ENCODE results near the gene SCUBE2. TPM values are rescaled to one million over a fixed set of nuclear protein-coding genes. Genes with fewer than 3 reads are reported as not detected.

Gene SCUBE2
- total RNA-seq, 3 donors from 2014 or later (not counting 1 experiment from before 2014, with no cell fraction given) = not detected

DNA sequence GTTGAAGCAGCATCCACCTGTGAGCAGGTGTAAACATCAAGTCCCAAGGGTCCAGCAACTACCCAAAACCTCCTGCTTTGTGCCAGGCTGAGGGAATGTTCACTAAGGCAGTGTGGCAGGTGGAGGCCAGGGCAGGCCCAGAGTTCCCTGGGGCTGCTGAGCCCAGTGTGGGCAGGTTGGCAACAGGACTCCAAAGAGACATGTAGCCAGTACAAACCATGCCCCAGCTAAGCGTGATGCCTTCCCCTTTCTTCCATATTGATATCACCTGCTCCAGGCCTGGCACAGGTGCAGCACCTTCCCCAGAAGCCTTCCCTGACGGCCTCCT lies 30.0 kb upstream of the SCUBE2 start:
- TF ChIP-seq, protein P1, sequence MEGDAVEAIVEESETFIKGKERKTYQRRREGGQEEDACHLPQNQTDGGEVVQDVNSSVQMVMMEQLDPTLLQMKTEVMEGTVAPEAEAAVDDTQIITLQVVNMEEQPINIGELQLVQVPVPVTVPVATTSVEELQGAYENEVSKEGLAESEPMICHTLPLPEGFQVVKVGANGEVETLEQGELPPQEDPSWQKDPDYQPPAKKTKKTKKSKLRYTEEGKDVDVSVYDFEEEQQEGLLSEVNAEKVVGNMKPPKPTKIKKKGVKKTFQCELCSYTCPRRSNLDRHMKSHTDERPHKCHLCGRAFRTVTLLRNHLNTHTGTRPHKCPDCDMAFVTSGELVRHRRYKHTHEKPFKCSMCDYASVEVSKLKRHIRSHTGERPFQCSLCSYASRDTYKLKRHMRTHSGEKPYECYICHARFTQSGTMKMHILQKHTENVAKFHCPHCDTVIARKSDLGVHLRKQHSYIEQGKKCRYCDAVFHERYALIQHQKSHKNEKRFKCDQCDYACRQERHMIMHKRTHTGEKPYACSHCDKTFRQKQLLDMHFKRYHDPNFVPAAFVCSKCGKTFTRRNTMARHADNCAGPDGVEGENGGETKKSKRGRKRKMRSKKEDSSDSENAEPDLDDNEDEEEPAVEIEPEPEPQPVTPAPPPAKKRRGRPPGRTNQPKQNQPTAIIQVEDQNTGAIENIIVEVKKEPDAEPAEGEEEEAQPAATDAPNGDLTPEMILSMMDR (IDR thresholded peaks at IDR 0.05) = no peak
- intact Hi-C loops (cut with micrococcal nuclease) = no loop called here
- H3K4me3 ChIP-seq (ENCODE audit: low read length) = no peak overlapping the region
- no peaks in the 10 kb centered on the region for H3K27me3 ChIP-seq (ENCODE audit: control insufficient read depth, insufficient read depth, low read length)
- no peak overlapping the region for H3K27ac ChIP-seq (ENCODE audit: low read length)
- Mint-ChIP-seq H3K4me1 (no peaks in the 10 kb centered on the region), H3K4me3 (no peak overlapping the region), H3K27ac (no peak overlapping the region), H3K9me3 (no peaks in the 10 kb centered on the region), H3K27me3 (ENCODE audit: low read depth in 2 of 2) (peaks cover 6 to 8% of the 10 kb centered on the region in 2 donors), H3K36me3 (no peaks in the 10 kb centered on the region)
- no peak for ATAC-seq
- WGBS (ENCODE audit: insufficient coverage) = 92% methylated on average over 2 of the region's 2 CpGs
- H3K9me3 ChIP-seq (ENCODE audit: control insufficient read depth, insufficient read depth, low read length) = no peaks in the 10 kb centered on the region
- no peaks in the 10 kb centered on the region for H3K4me1 ChIP-seq (ENCODE audit: control insufficient read depth, insufficient read depth, low read length)
- no peaks in the 10 kb centered on the region for H3K36me3 ChIP-seq (ENCODE audit: control insufficient read depth, insufficient read depth, low read length)
- no peak for DNase-seq

DNA sequence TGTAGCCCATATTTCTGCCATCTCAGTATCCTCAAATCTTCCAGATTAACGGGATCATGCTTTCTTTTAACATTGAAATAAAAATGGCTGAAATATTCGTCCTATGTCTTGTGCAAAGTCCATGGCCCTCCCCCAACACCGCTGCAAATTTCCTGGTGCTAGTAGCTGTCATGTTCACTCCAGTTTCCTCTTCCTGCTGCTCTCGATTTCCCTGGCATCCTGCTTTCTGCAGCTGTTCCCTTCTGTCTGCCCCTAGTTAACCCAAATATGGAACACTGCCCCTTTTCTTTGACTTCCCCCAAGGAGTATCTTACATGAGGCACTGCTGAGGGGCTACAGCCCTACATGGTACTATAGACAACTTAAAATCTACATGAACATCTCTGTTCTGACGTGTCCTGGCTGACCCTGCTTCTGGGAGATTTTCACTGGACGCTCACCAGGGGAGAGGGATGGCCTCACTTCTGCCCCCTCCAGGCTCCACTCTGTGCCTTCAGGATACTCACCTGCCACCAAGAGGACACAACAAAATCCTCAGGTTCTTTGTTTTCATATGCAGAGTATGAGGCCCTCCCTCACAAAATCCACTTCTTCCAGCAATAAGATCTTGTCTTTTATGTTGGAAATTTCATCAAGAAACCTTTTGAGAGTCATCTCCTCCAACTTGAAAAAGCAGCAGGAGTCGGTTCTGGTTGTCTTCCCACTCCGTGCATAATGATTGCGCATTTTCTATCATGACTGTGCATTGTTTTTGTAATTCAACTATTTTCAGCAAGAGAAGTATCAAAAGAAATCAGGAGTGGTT lies 29.5 kb upstream of the SCUBE2 start:
- WGBS (ENCODE audit: insufficient coverage) = 82% methylated on average over 9 of the region's 9 CpGs

DNA sequence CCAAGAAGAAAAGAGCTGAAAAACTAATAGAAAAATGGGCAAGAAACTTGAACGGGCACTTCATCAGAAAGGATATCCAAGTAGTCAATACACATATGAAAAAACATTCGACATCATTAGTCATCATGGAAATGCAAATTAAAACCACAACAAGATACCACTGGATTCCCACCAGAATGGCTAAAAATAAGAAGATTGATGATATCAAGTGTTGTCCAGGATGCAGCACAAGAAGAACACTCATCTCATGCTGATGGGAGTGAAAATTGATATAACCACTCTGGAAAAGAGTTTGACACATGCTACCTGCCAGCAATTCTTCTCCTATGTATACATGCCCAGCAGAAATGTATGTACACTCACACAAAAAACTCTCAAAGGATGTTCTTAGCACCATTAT lies 26.9 kb upstream of the SCUBE2 start:
- intact Hi-C loops (cut with micrococcal nuclease) = no loop called here
- Mint-ChIP-seq H3K4me3 (no peak overlapping the region), H3K4me1 (no peaks in the 10 kb centered on the region), H3K27me3 (ENCODE audit: low read depth in 2 of 2) (peaks cover 5 to 6% of the 10 kb centered on the region in 2 donors), H3K9me3 (no peaks in the 10 kb centered on the region), H3K27ac (no peak overlapping the region), H3K36me3 (no peaks in the 10 kb centered on the region)
- no peaks in the 10 kb centered on the region for H3K36me3 ChIP-seq (ENCODE audit: control insufficient read depth, insufficient read depth, low read length)
- TF ChIP-seq, protein P1 (IDR thresholded peaks at IDR 0.05) = no peak
- no peaks in the 10 kb centered on the region for H3K9me3 ChIP-seq (ENCODE audit: control insufficient read depth, insufficient read depth, low read length)
- no peak overlapping the region for H3K4me3 ChIP-seq (ENCODE audit: low read length)
- no peaks in the 10 kb centered on the region for H3K4me1 ChIP-seq (ENCODE audit: control insufficient read depth, insufficient read depth, low read length)
- DNase-seq (no peak), ATAC-seq (no peak)
- WGBS (ENCODE audit: insufficient coverage) = 100% methylated on average over 1 of the region's 2 CpGs
- no peak overlapping the region for H3K27ac ChIP-seq (ENCODE audit: low read length)
- no peaks in the 10 kb centered on the region for H3K27me3 ChIP-seq (ENCODE audit: control insufficient read depth, insufficient read depth, low read length)

More for the DNA sequence above, 29.5 kb upstream of the SCUBE2 start:
- no peaks in the 10 kb centered on the region for H3K4me1 Mint-ChIP-seq
- DNase-seq (no peak), ATAC-seq (no peak)
- H3K4me3 Mint-ChIP-seq = no peak overlapping the region
- H3K27ac ChIP-seq (ENCODE audit: low read length) = no peak overlapping the region
- H3K36me3 ChIP-seq (ENCODE audit: control insufficient read depth, insufficient read depth, low read length) = no peaks in the 10 kb centered on the region
- intact Hi-C loops (cut with micrococcal nuclease) = no loop called here
- H3K4me1 ChIP-seq (ENCODE audit: control insufficient read depth, insufficient read depth, low read length) = no peaks in the 10 kb centered on the region
- no peaks in the 10 kb centered on the region for H3K9me3 ChIP-seq (ENCODE audit: control insufficient read depth, insufficient read depth, low read length)
- no peaks in the 10 kb centered on the region for H3K36me3 Mint-ChIP-seq
- H3K9me3 Mint-ChIP-seq = no peaks in the 10 kb centered on the region
- H3K27ac Mint-ChIP-seq = no peak overlapping the region
- TF ChIP-seq, protein P1 (IDR thresholded peaks at IDR 0.05) = no peak
- H3K27me3 Mint-ChIP-seq (ENCODE audit: low read depth in 2 of 2) = peaks cover 6 to 8% of the 10 kb centered on the region in 2 donors
- H3K27me3 ChIP-seq (ENCODE audit: control insufficient read depth, insufficient read depth, low read length) = no peaks in the 10 kb centered on the region
- H3K4me3 ChIP-seq (ENCODE audit: low read length) = no peak overlapping the region

DNA sequence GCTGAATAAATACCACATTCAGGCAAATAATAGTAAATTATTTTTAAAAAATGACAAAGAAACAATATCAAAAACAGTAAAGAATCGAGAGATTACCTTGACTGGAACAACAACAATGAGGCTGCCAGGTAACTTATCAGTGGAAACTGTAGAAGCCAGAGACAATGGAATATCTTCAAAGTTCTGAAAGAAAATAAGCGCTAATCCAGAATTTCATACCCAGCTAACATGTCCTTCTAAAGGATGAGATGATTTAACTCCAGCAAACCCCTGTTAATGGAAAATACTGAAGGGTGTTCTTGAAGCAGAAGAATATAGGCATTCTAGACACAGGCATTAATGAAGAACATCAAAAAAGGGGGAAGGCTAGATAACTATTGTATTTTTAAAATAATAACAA lies 20.7 kb upstream of the SCUBE2 start:
- no peaks in the 10 kb centered on the region for H3K4me1 ChIP-seq (ENCODE audit: control insufficient read depth, insufficient read depth, low read length)
- no peak for ATAC-seq
- no peaks in the 10 kb centered on the region for H3K4me1 Mint-ChIP-seq

More for the DNA sequence above, 20.7 kb upstream of the SCUBE2 start:
- Histone ChIP-seq H3K4me3 (ENCODE audit: low read length) (no peak overlapping the region), H3K36me3 (ENCODE audit: control insufficient read depth, insufficient read depth, low read length) (no peaks in the 10 kb centered on the region), H3K27me3 (ENCODE audit: control insufficient read depth, insufficient read depth, low read length) (no peaks in the 10 kb centered on the region), H3K27ac (ENCODE audit: low read length) (no peak overlapping the region), H3K9me3 (ENCODE audit: control insufficient read depth, insufficient read depth, low read length) (no peaks in the 10 kb centered on the region)
- 73% methylated on average over 1 of the region's 2 CpGs for WGBS (ENCODE audit: insufficient coverage)
- intact Hi-C loops (cut with micrococcal nuclease) = no loop called here
- Mint-ChIP-seq H3K27me3 (ENCODE audit: low read depth in 2 of 2) (no peaks in the 10 kb centered on the region), H3K27ac (no peak overlapping the region), H3K9me3 (peaks cover 0 to 2% of the 10 kb centered on the region in 2 donors), H3K36me3 (no peaks in the 10 kb centered on the region), H3K4me3 (no peak overlapping the region)
- DNase-seq = no peak
- TF ChIP-seq, protein P1 (IDR thresholded peaks at IDR 0.05) = no peak

All from natural killer cell (primary cell).